SHP77 (cell line): ENCODE data around the gene XXYLT1.

Experiments
- DNase-seq, 2 experiments: peaks; one replicate each; lab custom pipeline; 2025; lab: John Stamatoyannopoulos, UW

XXYLT1 gene

GRCh38 chr3:195168009-195168762 is 102.8 kb downstream of the XXYLT1 start:
- DNase-seq, result no peak

- no peak for DNase-seq
Observed at GRCh38 chr3:195165790-195166189, 105.2 kb downstream of the XXYLT1 start.

GRCh38 chr3:195165265-195165609 is 105.7 kb downstream of the XXYLT1 start:
- no peak for DNase-seq

- no peak for DNase-seq
Observed at GRCh38 chr3:195164573-195165264, 106.2 kb downstream of the XXYLT1 start.

GRCh38 chr3:195163719-195164572 is 107.0 kb downstream of the XXYLT1 start:
- no peak for DNase-seq

- DNase-seq, result no peak
Observed at GRCh38 chr3:195162816-195163215, 108.1 kb downstream of the XXYLT1 start.

GRCh38 chr3:195162033-195162669 is 108.8 kb downstream of the XXYLT1 start:
- DNase-seq, result no peak

- DNase-seq, result no peak
Observed at GRCh38 chr3:195160908-195161434, 110.0 kb downstream of the XXYLT1 start.

- DNase-seq, result no peak
Observed at GRCh38 chr3:195160257-195160898, 110.6 kb downstream of the XXYLT1 start.

- no peak for DNase-seq
Observed at GRCh38 chr3:195159814-195160165, 111.2 kb downstream of the XXYLT1 start.

- DNase-seq, result no peak
Observed at GRCh38 chr3:195159117-195159813, 111.7 kb downstream of the XXYLT1 start.

GRCh38 chr3:195156286-195156890 is 114.6 kb downstream of the XXYLT1 start:
- no peak for DNase-seq

GRCh38 chr3:195155570-195156241 is 115.3 kb downstream of the XXYLT1 start:
- DNase-seq, result no peak

- no peak for DNase-seq
Observed at GRCh38 chr3:195154793-195155535, 116.0 kb downstream of the XXYLT1 start.

- no peak for DNase-seq
Observed at GRCh38 chr3:195154111-195154791, 116.7 kb downstream of the XXYLT1 start.

- no peak for DNase-seq
Observed at GRCh38 chr3:195153653-195154052, 117.3 kb downstream of the XXYLT1 start.

GRCh38 chr3:195153130-195153529 is 117.8 kb downstream of the XXYLT1 start:
- no peak for DNase-seq

- DNase-seq, result no peak
Observed at GRCh38 chr3:195151866-195152541, 119.0 kb downstream of the XXYLT1 start.
